ENCODE results near the gene ASRGL1. TPM values are rescaled to one million over a fixed set of nuclear protein-coding genes. Genes with fewer than 3 reads are reported as not detected.

ASRGL1 gene
- total RNA-seq, 1 experiment from 2014 or later, result 31.1 TPM

- Histone ChIP-seq H3K79me2 (ENCODE audit: insufficient read depth, low read length) (no peaks in the 10 kb centered on the region), H2BK15ac (ENCODE audit: low read depth, low read length) (no peak overlapping the region), H2BK20ac (ENCODE audit: low read depth, low read length, poor library complexity, severe bottlenecking) (no peak overlapping the region), H2AK5ac (ENCODE audit: insufficient read length, low read length) (no peak overlapping the region), H4K8ac (replicated peaks; ENCODE audit: insufficient read length, low read depth, low read length) (no peak overlapping the region), H3K27ac (ENCODE audit: insufficient read length, low read depth, low read length) (no peak overlapping the region), H2BK5ac (ENCODE audit: insufficient read length, low read length) (no peak overlapping the region), H2AFZ (ENCODE audit: low read length) (no peak overlapping the region), H3K56ac (ENCODE audit: insufficient read length, low read depth, low read length) (no peak overlapping the region), H3K27me3 (ENCODE audit: insufficient read depth, low read length) (no peaks in the 10 kb centered on the region), H3K4ac (ENCODE audit: low read depth, low read length) (no peak overlapping the region), H3T11ph (ENCODE audit: low read length) (no peak overlapping the region), H4K5ac (ENCODE audit: insufficient read length, low read depth, low read length) (no peak overlapping the region), H4K91ac (ENCODE audit: insufficient read length, low read depth, low read length) (no peak overlapping the region), H3K9ac (ENCODE audit: extremely low read depth, insufficient read length, low read length) (no peak overlapping the region), H3K4me2 (ENCODE audit: insufficient read depth, insufficient read length, low read length) (no peak overlapping the region), H3K9me3 (ENCODE audit: control insufficient read depth, low read depth, low read length) (no peaks in the 10 kb centered on the region), H2BK12ac (ENCODE audit: insufficient read length, low read depth, low read length) (no peak overlapping the region), H3K23ac (ENCODE audit: insufficient read length, low read depth, low read length) (no peak overlapping the region), H3K14ac (ENCODE audit: insufficient read depth, low read length) (no peak overlapping the region), H3K4me1 (ENCODE audit: insufficient read depth, low read length) (peaks cover 4% of the 10 kb centered on the region; the same call in 1 of the 2 replicates), H4K20me1 (ENCODE audit: control insufficient read depth, insufficient read depth, insufficient read length) (no peaks in the 10 kb centered on the region), H3K23me2 (ENCODE audit: insufficient read length, low read depth, low read length, poor library complexity, severe bottlenecking) (peaks cover 6% of the 10 kb centered on the region), H3K79me1 (ENCODE audit: insufficient read depth, low read depth, low read length, poor library complexity, severe bottlenecking) (no peaks in the 10 kb centered on the region), H3K18ac (ENCODE audit: insufficient read length, low read depth, low read length) (no peak overlapping the region), H2BK120ac (ENCODE audit: low read depth, low read length, poor library complexity, severe bottlenecking) (no peak overlapping the region)
- no peak overlapping the region for H3K4me3 Mint-ChIP-seq
- H3K27me3 Mint-ChIP-seq (ENCODE audit: low read depth), result no peaks in the 10 kb centered on the region
- no peaks in the 10 kb centered on the region for H3K9me3 Mint-ChIP-seq
- no peak; the same call in 2 of the 3 replicates for TF ChIP-seq CTCF (conservative IDR thresholded peaks at IDR 0.05)
- WGBS (ENCODE audit: extremely low coverage, insufficient read length, low lambda C conversion rate), result no CpG with 5 or more reads among the region's 12 CpGs
- no peak overlapping the region for H3K27ac Mint-ChIP-seq
- H3K36me3 Mint-ChIP-seq (ENCODE audit: insufficient read depth in 1 of 3, low read depth in 3 of 3), result no peaks in the 10 kb centered on the region
- peaks cover 7 to 22% of the 10 kb centered on the region in 2 experiments for H3K4me1 Mint-ChIP-seq
- no peak for DNase-seq
Measured at GRCh38 chr11:62393061-62393611, 55.9 kb downstream of the ASRGL1 start.
